OCI-LY1 (cell line): ENCODE data around the gene ZNF350.
"Not testable (repeated sequence)": the region's sequence is repeated elsewhere in the genome, so short reads cannot be mapped to it uniquely, and the experiment has no call there.

ENCODE experiments used
- EZH2 ChIP-seq: fragments of 200-600 bp; sonication (generic), shearing (Covaris generic); IDR thresholded peaks from 2 replicates; pipeline ENCODE4 v1.8.0; 2017; ENCODE audit warnings: borderline replicate concordance, mixed run types, mild to moderate bottlenecking, antibody characterized with exemption, low read length, moderate library complexity, mixed read lengths
- TF ChIP-seq, protein P1 (sequence below): fragments of 200-600 bp; sonication (generic), shearing (Covaris generic); IDR thresholded peaks from 2 replicates; pipeline ENCODE4 v1.5.1; 2017; ENCODE audit warnings: mild to moderate bottlenecking, antibody characterized with exemption, low read length, moderate library complexity, mixed read lengths

DNA sequence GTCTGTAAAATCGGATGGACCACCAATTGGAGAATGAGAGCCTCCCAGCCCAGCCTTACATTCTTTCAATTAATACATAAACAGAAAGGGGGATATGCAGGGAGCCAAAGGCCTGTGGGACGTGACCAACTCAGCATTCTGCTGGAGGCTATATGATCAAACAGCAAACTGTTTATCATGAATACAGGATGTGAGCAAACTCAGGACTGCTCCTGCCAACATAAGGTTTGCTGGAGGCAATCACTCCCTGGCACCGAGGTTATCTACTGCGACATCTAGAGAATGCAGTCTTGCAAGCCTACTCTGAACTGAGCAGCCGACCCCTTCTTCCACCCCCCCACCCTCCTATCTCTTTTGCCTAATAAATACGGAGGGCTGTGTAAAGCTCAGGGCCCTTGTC is 5.7 kb downstream of the ZNF350 start:
- not testable (repeated sequence) for TF ChIP-seq EZH2
- TF ChIP-seq, protein P1, sequence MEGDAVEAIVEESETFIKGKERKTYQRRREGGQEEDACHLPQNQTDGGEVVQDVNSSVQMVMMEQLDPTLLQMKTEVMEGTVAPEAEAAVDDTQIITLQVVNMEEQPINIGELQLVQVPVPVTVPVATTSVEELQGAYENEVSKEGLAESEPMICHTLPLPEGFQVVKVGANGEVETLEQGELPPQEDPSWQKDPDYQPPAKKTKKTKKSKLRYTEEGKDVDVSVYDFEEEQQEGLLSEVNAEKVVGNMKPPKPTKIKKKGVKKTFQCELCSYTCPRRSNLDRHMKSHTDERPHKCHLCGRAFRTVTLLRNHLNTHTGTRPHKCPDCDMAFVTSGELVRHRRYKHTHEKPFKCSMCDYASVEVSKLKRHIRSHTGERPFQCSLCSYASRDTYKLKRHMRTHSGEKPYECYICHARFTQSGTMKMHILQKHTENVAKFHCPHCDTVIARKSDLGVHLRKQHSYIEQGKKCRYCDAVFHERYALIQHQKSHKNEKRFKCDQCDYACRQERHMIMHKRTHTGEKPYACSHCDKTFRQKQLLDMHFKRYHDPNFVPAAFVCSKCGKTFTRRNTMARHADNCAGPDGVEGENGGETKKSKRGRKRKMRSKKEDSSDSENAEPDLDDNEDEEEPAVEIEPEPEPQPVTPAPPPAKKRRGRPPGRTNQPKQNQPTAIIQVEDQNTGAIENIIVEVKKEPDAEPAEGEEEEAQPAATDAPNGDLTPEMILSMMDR = not testable (repeated sequence)
